HepG2 (cell line): Measurements from ENCODE around the gene ZFHX3. TPM values are rescaled to one million over a fixed set of nuclear protein-coding genes. Genes with fewer than 3 reads are reported as not detected.
A peak's percentile ranks its signal among the peaks of the same experiment; 100 is the strongest.

Experiments
- CHCHD3 ChIP-seq: sonication (generic); formaldehyde crosslinking; IDR thresholded peaks from 2 replicates; pipeline ENCODE4 v1.8.0; 2022; ENCODE audit warnings: mild to moderate bottlenecking, missing genetic modification reagents, moderate library complexity
- polyA plus RNA-seq, 8 experiments: library from polyadenylated mRNA; depleted of rRNA in 3 of 8; stranded (reverse) in 7 of 8; unstranded in 1 of 8; fragments of >200 nt; fragmentation: Illumina TruSeq in 4 of 8; extraction: Trizol in 4 of 8; gene quantifications; 2 replicates each; pipeline versions ENCODE4 v1.2.1 to v1.2.3, GENCODE V29; 2011 to 2016; ENCODE audit warnings: low read depth in 4 of 8, missing spikeins in 1 of 8, mixed read lengths in 1 of 8; ENCODE audit not compliant: insufficient read depth in 1 of 8
- total RNA-seq, 5 experiments: library from RNA; depleted of rRNA; stranded (reverse); fragments of >200 nt; fragmentation: Illumina TruSeq; extraction: Trizol; gene quantifications; 2 replicates each; pipeline ENCODE4 v1.2.3, GENCODE V29; 2016; ENCODE audit warnings: low read depth in 1 of 5
- TF ChIP-seq, protein P1 (sequence below), 2 experiments: fragments of 450-650 bp in 1 of 2; sonication (generic) in 1 of 2; formaldehyde crosslinking in 1 of 2; IDR thresholded peaks; 2 replicates each; pipeline versions ENCODE4 v1.6.1 to v1.8.0; 2016 to 2022; ENCODE audit warnings: antibody characterized with exemption in 1 of 2, mild to moderate bottlenecking in 1 of 2, missing genetic modification reagents in 1 of 2
- TF ChIP-seq, protein P2 (sequence below): sonication (generic); formaldehyde crosslinking; IDR thresholded peaks from 2 replicates; pipeline ENCODE4 v1.4.0; 2020; ENCODE audit warnings: missing genetic modification reagents, mild to moderate bottlenecking, borderline replicate concordance
- TF ChIP-seq, protein P3 (sequence below): sonication (generic); formaldehyde crosslinking; IDR thresholded peaks from 2 replicates; pipeline ENCODE4 v1.8.0; 2023; ENCODE audit warnings: mild to moderate bottlenecking, missing genetic modification reagents

ZFHX3 gene
- total and polyA plus RNA-seq, 2 of the 13 experiments (the other 11 are each of a cell fraction or from before 2014, with no cell fraction given) = 5.0 to 6.0 TPM

DNA sequence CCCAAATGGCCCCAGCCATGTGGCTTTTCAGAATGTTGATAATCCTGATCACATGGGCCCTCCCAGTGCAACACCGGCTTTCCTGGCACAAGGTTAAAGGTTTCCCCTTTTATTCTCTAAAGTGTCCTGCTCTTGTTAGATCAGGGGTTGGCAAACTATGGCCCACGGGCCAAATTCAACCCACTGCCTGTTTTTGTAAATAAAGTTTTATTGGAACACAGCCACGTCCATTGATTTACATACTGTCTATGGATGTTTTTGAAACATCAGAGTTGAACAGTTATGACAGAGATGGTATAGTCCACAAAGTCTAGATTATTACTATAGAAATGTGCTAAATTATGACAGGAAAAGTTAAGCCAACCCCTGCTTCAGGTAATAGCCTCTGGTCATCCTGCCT lies 157.3 kb downstream of the ZFHX3 start (continued):
- TF ChIP-seq, protein P1, sequence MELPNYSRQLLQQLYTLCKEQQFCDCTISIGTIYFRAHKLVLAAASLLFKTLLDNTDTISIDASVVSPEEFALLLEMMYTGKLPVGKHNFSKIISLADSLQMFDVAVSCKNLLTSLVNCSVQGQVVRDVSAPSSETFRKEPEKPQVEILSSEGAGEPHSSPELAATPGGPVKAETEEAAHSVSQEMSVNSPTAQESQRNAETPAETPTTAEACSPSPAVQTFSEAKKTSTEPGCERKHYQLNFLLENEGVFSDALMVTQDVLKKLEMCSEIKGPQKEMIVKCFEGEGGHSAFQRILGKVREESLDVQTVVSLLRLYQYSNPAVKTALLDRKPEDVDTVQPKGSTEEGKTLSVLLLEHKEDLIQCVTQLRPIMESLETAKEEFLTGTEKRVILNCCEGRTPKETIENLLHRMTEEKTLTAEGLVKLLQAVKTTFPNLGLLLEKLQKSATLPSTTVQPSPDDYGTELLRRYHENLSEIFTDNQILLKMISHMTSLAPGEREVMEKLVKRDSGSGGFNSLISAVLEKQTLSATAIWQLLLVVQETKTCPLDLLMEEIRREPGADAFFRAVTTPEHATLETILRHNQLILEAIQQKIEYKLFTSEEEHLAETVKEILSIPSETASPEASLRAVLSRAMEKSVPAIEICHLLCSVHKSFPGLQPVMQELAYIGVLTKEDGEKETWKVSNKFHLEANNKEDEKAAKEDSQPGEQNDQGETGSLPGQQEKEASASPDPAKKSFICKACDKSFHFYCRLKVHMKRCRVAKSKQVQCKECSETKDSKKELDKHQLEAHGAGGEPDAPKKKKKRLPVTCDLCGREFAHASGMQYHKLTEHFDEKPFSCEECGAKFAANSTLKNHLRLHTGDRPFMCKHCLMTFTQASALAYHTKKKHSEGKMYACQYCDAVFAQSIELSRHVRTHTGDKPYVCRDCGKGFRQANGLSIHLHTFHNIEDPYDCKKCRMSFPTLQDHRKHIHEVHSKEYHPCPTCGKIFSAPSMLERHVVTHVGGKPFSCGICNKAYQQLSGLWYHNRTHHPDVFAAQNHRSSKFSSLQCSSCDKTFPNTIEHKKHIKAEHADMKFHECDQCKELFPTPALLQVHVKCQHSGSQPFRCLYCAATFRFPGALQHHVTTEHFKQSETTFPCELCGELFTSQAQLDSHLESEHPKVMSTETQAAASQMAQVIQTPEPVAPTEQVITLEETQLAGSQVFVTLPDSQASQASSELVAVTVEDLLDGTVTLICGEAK (IDR thresholded peaks at IDR 0.05) = peak; percentile 45
- TF ChIP-seq, protein P1 (CRISPR knock-in tag; IDR thresholded peaks at IDR 0.05) = peak; percentile 96
- TF ChIP-seq, protein P2, sequence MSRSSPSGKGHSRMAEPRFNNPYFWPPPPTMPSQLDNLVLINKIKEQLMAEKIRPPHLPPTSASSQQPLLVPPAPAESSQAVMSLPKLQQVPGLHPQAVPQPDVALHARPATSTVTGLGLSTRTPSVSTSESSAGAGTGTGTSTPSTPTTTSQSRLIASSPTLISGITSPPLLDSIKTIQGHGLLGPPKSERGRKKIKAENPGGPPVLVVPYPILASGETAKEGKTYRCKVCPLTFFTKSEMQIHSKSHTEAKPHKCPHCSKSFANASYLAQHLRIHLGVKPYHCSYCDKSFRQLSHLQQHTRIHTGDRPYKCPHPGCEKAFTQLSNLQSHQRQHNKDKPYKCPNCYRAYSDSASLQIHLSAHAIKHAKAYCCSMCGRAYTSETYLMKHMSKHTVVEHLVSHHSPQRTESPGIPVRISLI (CRISPR knock-in tag) = no peak
- TF ChIP-seq CHCHD3 (CRISPR knock-in tag) = no peak
- TF ChIP-seq, protein P3, sequence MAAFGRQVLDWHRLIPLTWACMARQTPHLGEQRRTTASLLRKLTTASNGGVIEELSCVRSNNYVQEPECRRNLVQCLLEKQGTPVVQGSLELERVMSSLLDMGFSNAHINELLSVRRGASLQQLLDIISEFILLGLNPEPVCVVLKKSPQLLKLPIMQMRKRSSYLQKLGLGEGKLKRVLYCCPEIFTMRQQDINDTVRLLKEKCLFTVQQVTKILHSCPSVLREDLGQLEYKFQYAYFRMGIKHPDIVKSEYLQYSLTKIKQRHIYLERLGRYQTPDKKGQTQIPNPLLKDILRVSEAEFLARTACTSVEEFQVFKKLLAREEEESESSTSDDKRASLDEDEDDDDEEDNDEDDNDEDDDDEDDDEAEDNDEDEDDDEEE = no peak
